ENCODE data around the gene C11orf21. TPM values are rescaled to one million over a fixed set of nuclear protein-coding genes. Genes with fewer than 3 reads are reported as not detected.

Gene C11orf21
- total and polyA plus RNA-seq, 9 of the 15 experiments (the other 6 are each of a cell fraction or from before 2014, with no cell fraction given): 0.10 to 2.6 (median 2.0) TPM

- Histone ChIP-seq H3K36me3 (ENCODE audit: control insufficient read depth, insufficient read depth, low read length) (no peaks in the 10 kb centered on the region), H4K20me1 (replicated peaks; ENCODE audit: control insufficient read depth, insufficient read depth, low read length) (peaks cover 2% of the 10 kb centered on the region; the same call in 1 of the 2 replicates), H3K9ac (ENCODE audit: insufficient read depth in 1 of 2, low read depth in 2 of 2, low read length in 2 of 2) (peak within 1 kb of the TSS in 1 of 2 experiments; percentile 64; a peak in 1 of 4 replicates), H3K27me3 (ENCODE audit: control insufficient read depth in 2 of 2, insufficient read depth in 2 of 2, low read length in 2 of 2) (peaks cover 0 to 82% of the 10 kb centered on the region in 2 experiments; a peak in 2 of 5 replicates), H3K4me3 (peak within 1 kb of the TSS; percentile 38), H3K9me3 (replicated peaks; ENCODE audit: control insufficient read depth, insufficient read depth, low read depth, low read length) (no peaks in the 10 kb centered on the region; the same call in 1 of the 2 replicates), H2AFZ (ENCODE audit: low read depth, low read length) (peak within 1 kb of the TSS; percentile 68), H3K79me2 (ENCODE audit: control insufficient read depth, insufficient read depth, low read length) (no peaks in the 10 kb centered on the region), H3K27ac (ENCODE audit: extremely low read depth, low read depth, low read length) (no peak within 1 kb of the TSS), H3K4me1 (replicated peaks in 1 of 2; ENCODE audit: control insufficient read depth in 2 of 2, insufficient read depth in 2 of 2, low read length in 2 of 2) (peaks cover 8 to 56% of the 10 kb centered on the region in 2 experiments; a peak in 4 of 5 replicates), H3K9me1 (ENCODE audit: control insufficient read depth, insufficient read depth, low read length) (no peaks in the 10 kb centered on the region), H3K4me2 (ENCODE audit: insufficient read depth, low read length) (peak within 1 kb of the TSS; percentile 49)
- POLR2A ChIA-PET: no interaction called here
- peak in 3 of 4 experiments; percentile 27 to 42 (median 38) for DNase-seq (ENCODE audit: extremely low read depth in 1 of 4, low spot score in 3 of 4)
- no TSS peak for BruUV-seq (replicated peaks)
- CTCF ChIA-PET (ENCODE audit: low intra/inter-chr PET ratio): no interaction called here
- 12% methylated on average over 38 of the region's 89 CpGs for WGBS (ENCODE audit: insufficient coverage, low coverage, missing lambda C conversion rate)
- no peak for ATAC-seq
- intact Hi-C loops (cut with micrococcal nuclease): no loop called here
- no peak for FAIRE-seq
- peak in 1 of 2 experiments; percentile 65 for TF ChIP-seq E2F6 (IDR thresholded peaks at IDR 0.05; ENCODE audit: borderline replicate concordance in 1 of 2, extremely low read depth in 1 of 2, insufficient read depth in 1 of 2, insufficient read length in 1 of 2, low read depth in 1 of 2, low read length in 1 of 2, poor library complexity in 1 of 2, severe bottlenecking in 1 of 2)
- peak; percentile 7; the same call in 1 of the 2 replicates for TF ChIP-seq TFAP4 (CRISPR knock-in tag; IDR thresholded peaks at IDR 0.05; ENCODE audit: borderline replicate concordance)
- TF ChIP-seq MITF (IDR thresholded peaks at IDR 0.05): no peak
- no peak for TF ChIP-seq HIVEP1 (CRISPR knock-in tag; IDR thresholded peaks at IDR 0.05)
- TF ChIP-seq ZNF76 (CRISPR knock-in tag; IDR thresholded peaks at IDR 0.05; ENCODE audit: borderline replicate concordance): no peak
- TF ChIP-seq HMG20B (CRISPR knock-in tag; IDR thresholded peaks at IDR 0.05): no peak
- TF ChIP-seq ZBTB7A (IDR thresholded peaks at IDR 0.05; ENCODE audit: borderline replicate concordance, control insufficient read depth, low read depth, low read length): peak; percentile 12; the same call in 1 of the 2 replicates
- TF ChIP-seq SNIP1 (IDR thresholded peaks at IDR 0.05; ENCODE audit: low read depth): no peak
- TF ChIP-seq NCOR1 (IDR thresholded peaks at IDR 0.05): no peak
- TF ChIP-seq CREB1 (IDR thresholded peaks at IDR 0.05): no peak
- TF ChIP-seq CREB1 (CRISPR knock-in tag; IDR thresholded peaks at IDR 0.05): 0 out of 2 replicates have a peak, but pooled peaks have one; percentile 11
- in situ Hi-C loops (cut with MboI): no loop called here
These were observed 31.2 kb downstream of the C11orf21 start, which contains the start of gene ASCL2 for GRCh38 chr11:2270322-2271076. ASCL2 (minus strand) TSS chr11:2270588; CDS start chr11:2270332, 256 bp downstream.

Data from K562 (cell line).